ENCODE results near the gene WNT10A. TPM values are rescaled to one million over a fixed set of nuclear protein-coding genes. Genes with fewer than 3 reads are reported as not detected.
"Not testable (repeated sequence)": the region's sequence is repeated elsewhere in the genome, so short reads cannot be mapped to it uniquely, and the experiment has no call there.

Gene WNT10A
- total RNA-seq, 1 donor from 2014 or later = 3.4 TPM

DNA sequence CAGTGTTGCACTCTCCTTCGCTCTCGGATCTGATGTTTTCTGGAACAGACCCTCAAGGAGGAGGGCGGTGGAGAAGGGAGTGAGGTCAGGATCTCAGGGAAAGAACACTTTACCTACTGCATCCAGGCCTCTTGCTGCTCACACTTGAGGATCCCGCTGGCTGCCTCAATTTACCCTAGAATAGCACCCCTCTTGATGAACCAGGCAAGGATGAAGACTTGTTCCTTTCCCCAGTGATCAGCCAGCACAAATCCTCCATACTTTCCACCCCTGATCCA, 14.2 kb downstream of the WNT10A start:
- ATAC-seq = no peak

DNA sequence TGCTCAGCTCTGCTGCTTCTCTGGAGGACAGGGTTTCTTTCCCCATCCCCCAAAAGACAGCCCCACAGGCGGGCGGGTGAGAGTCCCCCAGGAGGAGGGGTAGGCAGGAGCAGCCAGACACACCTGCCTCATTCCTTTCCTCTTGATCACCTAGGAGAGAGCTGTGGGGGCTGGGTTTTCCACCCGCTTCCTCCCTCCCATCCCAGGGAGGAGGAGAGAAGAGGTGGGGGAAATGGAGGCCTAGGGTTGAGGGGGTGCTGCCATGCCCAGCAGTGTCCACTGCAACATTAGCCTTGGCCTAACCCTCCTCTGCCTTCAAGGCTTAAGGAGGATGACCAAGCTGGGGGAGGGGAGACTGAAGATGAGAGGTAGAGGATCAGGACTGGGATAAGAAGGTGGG, 14.7 kb downstream of the WNT10A start:
- ATAC-seq = peak; percentile 37

DNA sequence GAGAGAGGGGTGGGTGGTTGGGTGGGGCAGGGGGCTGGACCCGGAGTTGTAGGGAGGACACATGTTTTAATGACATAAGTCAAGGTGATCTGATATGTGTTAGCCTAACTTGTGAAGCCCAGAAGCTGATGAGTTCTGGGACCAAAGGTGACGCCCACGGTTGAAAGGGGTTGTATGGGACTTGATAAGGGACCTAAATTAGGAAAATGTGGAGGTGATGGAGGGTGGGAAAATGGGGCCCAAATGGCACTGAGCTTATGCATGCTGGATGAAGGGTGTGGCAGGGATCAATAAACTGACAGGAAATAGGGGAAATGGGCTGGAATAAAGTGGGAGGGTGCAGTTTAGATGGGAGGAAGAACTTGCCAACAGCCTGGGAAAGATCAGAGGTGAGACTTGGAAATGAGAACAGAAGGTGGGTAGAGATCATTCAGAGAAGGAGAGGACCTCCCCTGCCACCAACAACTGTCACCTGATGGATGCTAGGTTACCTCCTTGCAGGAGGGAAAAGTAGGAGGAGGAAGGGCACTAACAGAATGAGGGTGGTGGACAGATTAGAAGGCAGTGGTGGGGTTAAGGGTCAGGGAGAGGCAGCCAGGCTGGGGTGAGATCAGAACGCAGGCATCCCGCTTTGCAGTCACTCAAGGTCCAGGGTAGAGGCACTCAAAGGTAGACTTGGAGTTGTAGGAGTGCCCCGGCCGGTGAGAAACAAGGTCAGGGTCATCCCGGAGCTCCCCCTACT, 15.3 kb downstream of the WNT10A start:
- ATAC-seq = no peak

DNA sequence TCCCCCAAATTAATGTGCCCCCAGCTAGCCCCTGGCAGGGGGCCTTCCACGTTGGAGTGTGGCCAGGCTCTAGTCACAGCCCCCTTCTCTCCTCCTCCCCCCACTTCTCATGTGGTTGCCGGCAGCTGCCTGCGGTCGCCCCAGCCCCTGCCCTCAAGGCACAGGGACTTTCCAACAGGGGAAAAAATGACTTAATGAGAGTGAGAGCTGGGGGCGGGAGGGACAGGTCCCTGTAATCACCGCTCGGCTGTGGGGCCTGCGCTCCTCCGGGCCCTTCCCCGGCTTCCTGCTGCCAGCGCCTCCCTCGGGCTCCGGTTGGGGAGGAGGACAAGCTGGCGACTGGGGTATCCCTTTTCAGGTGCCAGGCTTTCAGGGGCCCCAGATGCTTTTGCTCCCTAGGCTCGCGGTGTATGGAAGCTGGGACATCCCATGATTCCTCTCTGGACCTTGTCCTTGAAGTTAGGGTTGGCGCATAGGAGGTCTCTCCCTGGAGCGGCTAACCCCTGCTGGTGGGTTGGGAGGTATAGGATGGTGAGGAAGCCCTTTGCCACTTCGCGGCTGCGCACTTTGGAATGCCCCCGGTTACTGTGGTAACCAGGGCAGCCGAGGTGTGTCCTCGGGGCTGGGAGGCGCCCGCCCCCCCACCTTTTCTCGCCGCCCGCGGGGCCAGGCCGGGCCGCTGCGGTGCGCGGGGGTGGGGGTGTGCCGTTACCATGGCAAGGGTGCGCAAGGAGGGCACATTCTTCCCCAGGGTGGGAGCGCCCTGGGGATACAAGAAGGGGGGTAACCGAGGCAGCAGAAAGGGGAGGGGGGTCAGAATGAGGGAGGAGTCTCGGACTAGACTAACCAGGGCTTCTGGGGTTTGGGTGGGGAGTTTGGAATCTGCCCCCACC, 16.1 kb downstream of the WNT10A start:
- peak; percentile 6 for ATAC-seq

DNA sequence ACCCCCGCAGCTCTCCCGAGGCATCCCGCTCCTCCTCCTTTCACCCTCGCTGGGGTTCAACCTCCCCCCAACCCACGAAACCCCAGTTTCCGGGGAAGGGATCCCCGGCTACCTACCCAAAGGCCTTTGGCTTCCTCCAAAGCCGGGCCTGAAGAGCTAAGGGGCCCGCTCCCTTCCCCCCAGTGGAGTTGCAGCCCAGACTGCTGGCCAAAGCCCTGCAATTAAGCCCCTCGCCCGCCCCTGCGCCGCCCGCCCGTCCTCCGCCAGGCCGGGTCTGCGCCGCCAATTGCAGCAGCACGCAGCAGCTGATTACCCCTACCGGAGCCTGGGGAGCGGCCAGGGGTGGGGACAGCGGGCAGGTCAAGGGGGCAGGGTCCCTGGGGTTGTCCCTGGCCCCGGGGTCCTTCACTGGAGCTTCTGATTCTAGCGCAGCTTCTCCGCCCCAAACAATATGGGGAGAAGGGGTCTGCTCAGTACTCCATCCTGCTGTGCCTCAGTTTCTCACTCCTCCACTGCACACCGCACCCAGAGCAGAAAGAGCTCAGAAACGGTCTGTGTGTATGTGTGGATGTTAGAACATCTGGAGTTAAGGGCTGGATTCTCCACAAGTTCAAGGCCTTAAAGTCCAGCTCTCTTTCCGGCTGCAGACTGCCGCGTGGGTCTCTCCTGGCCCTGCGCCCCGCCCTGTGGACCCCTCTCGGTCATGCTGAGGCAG, 16.9 kb downstream of the WNT10A start:
- no peak for ATAC-seq

DNA sequence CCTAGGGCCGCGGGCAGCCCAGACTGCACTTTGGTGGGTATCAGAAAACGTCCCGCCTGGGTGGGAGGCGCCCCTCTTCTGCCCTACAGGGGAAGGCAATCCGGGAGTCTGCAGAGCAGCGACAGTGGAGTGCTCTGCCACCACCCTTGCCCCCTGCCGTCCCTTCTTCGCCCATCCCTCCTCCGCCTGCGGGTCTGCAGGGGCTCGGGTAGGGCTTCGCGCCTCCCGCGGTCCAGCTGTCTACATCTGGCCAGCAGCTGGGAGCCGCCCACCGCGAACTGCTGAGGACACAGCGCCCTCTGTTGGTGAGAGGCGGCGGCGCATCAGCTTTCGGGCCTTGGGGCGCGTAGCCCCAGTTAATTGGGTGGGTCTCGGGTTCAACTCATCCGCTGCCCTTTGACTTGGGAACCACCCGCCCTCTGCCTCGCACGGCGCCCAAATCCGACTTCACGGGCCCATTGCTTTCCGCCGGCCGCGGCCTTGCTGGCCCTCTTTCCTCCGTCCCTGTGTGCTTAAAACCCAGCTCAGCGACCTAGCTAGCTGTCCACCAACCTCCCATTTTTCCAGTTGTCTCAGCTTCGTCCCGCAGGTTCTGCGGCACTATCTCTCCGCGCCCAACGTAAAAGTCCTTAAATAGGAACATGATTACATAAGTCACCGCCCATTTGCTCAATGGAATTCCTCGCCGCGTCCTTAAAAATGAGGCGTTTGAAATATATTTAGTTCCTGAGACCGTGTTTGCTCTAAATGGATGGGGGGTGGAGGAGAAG, 17.6 kb downstream of the WNT10A start:
- ATAC-seq = peak; percentile 62

DNA sequence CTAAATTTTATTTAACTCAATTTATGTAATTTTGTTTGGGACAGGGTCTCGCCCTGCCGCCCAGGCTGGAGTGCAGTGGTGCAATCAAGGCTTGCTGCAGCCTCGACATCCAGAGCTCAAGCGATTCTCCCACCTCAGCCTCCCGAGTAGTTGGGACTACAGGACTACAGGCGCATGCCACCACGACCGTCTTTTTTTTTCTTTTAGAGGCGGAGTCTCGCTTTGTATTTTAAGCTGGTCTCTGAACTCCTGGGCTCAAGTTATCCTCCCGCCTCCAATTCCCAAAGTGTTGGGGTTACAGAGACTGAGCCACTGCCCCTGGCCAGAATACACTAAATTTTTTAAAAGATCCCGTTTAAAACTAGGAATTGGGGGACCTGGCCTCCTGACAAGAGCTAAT, 18.5 kb downstream of the WNT10A start:
- no peak for ATAC-seq

- no peak for ATAC-seq
Observed at GRCh38 chr2:218902427-218902826, 21.8 kb downstream of the WNT10A start.

GRCh38 chr2:218904176-218904575, 23.5 kb downstream of the WNT10A start:
- ATAC-seq = no peak

GRCh38 chr2:218908721-218909619, 28.3 kb downstream of the WNT10A start:
- peak; percentile 95 for ATAC-seq

GRCh38 chr2:218910741-218911140, 30.1 kb downstream of the WNT10A start:
- ATAC-seq = no peak

GRCh38 chr2:218920504-218920903, 39.9 kb downstream of the WNT10A start:
- ATAC-seq = no peak

- no peak for ATAC-seq
Observed at GRCh38 chr2:218924757-218925156, 44.1 kb downstream of the WNT10A start.

DNA sequence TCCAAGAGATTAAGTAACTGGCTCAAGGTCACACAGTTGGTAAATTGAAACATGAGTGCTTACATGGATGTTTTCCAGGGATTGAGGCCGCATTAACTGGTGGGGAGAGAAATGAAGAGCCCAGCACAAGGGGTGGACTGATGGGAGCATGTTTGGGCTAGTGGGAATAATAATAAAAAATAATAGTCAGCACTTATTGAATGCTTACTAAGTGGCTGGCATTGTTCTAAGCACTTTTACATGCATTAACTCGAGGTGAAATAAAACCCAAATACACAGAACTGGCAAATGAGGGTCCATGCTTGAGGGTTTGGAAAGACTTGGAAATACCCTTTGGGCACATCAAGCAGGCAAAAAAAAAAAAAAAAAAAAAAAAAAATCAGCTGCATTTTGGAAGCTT, 44.8 kb downstream of the WNT10A start:
- ATAC-seq = no peak

- ATAC-seq = no peak
Observed at GRCh38 chr2:218927422-218927821, 46.8 kb downstream of the WNT10A start.

GRCh38 chr2:218927876-218928275, 47.2 kb downstream of the WNT10A start:
- ATAC-seq = no peak

DNA sequence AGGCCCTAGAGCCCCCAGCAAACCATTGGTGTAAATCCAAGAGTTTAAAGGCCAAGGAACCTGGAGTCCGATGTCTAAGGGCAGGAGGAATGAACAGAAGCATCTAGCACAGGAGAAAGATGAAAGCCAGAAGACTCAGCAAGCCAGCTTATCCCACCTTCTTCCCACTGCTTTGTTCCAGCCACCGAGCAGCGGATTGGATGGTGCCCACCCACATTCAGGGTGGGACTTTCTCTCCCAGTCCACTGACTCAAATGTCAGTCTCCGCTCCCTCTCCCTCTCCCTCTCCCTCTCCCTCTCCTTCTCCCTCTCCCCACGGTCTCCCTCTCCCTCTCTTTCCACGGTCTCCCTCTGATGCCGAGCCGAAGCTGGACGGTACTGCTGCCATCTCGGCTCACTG, 49.8 kb downstream of the WNT10A start:
- not testable (repeated sequence) for ATAC-seq

DNA sequence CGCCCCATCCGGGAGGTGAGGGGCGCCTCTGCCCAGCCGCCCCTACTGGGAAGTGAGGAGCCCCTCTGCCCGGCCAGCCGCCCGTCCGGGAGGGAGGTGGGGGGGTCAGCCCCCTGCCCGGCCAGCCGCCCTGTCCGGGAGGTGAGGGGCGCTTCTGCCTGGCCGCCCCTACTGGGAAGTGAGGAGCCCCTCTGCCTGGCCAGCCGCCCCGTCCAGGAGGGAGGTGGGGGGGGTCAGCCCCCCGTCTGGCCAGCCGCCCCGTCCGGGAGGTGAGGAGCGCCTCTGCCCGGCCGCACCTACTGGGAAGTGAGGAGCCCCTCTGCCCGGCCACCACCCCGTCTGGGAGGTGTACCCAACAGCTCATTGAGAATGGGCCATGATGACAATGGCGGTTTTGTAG, 51.1 kb downstream of the WNT10A start:
- not testable (repeated sequence) for ATAC-seq
